ENCODE data around the gene AGMO.

Gene AGMO

GRCh38 chr7:15498465-15498864, 63.4 kb downstream of the AGMO start:
- no peak for DNase-seq (ENCODE audit: low read depth)

DNA sequence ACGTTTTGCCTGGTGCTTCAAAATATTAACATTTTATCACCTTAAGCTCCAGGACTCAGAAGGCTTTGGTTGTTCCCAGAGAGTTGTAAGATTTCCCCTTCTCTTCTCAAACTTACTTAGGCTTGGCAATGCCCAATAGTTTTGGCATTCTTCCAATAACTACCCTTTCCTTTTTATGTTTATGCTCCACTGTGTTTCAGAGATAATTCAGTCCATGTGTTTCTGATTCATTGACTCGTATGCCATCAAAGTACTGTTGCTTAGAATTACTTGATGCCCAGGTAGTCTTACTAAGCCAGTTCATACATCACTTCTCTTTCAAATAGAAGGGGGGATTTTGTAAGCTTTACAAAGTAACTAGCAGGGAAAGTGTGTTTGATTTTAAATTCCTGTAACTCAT, 66.6 kb downstream of the AGMO start:
- no peak for DNase-seq (ENCODE audit: low read depth)

- DNase-seq (ENCODE audit: low read depth) = no peak
Observed at GRCh38 chr7:15494711-15495110, 67.1 kb downstream of the AGMO start.

DNA sequence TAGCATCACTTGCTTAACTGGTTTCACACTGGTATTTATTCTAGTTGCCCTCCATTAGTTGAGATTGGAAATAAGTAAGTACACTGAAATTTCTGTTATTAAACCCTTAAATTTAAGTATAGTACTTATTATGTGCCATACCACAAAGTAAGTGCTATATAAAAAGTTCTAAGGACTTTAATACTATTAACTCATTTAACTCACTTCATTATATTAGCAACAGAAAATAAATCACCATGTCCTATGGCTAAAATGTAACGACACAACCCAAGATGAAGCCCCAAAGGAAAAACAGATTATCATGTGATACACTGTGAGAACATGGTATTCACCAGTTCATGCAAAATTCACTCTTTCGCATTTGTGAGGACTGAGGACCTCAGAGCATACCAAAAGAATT, 70.5 kb downstream of the AGMO start:
- DNase-seq (ENCODE audit: low read depth) = no peak

DNA sequence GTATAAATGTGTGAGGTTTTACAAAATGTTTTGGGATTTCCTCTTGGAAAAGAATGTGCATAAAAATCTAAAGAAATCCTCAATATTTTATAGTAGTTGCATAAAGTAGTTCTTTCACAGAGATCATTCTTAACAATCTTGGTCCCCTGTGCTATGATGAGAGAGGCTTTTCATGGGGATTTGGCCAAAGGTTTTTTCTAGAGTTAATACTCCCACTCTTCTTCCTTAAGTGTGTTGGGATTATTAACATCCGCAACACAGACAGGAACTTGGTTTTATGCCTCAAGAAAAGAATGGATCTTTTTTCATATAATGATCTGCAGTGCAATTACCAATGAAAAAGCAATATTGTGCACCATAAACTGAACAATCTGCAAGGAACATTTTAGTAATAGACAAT, 71.5 kb downstream of the AGMO start:
- DNase-seq (ENCODE audit: low read depth) = no peak

DNA sequence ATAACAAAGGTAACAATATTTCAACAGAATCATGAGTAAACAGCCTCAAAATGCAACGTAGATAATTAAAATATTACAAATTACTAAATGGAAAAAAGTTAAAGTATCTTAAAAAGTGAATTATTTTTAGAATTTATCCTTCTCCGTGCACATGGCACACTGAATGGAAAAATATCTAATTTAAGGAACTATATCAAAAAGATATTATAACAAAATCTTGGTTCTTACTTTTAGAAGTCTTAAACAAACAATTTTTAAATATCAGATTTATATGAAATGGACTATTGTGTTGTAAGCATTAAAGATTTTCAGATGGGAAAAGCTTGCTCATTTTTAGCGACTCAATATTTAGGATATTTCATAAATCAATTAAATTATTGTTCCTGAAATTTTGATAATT, 72.0 kb downstream of the AGMO start:
- DNase-seq (ENCODE audit: low read depth) = no peak

GRCh38 chr7:15489383-15489782, 72.4 kb downstream of the AGMO start:
- no peak for DNase-seq (ENCODE audit: low read depth)

DNA sequence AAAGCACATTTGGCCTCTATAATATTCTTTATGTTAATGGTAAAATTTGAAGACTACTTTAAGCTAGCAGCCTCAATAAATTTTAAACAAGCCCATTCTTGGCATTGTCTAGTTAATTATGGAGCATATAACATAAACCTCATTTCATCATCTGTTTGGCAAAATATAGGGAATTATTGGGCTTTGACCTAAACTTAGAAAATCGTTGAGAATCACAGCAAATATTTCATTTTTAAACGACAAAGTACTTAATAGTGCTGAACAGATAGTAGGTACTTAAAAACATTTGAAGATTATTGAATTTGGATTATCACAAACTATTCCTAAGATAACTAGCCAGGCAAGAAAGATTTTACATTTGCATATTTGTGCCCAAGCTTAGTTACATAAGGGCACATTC, 73.4 kb downstream of the AGMO start:
- no peak for DNase-seq (ENCODE audit: low read depth)

DNA sequence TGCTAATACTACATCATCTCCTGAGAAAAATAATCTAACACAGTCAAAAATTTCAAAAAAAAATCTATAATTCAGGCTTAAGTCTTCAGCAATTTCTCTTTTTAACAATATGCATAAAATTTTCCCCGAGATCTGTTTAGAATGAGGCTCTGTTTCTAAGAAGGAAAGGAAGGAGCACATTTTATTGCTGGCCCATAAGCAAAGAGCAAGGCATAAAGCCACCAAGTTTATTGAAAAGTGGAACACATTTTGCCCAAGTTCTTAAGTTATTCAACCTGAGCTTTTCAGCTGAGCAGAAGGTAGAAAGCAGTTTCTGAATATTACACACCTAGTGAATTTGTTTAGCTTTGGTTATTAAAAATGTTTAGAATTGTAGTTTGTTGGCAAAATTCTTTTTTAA, 73.9 kb downstream of the AGMO start:
- DNase-seq (ENCODE audit: low read depth) = no peak

DNA sequence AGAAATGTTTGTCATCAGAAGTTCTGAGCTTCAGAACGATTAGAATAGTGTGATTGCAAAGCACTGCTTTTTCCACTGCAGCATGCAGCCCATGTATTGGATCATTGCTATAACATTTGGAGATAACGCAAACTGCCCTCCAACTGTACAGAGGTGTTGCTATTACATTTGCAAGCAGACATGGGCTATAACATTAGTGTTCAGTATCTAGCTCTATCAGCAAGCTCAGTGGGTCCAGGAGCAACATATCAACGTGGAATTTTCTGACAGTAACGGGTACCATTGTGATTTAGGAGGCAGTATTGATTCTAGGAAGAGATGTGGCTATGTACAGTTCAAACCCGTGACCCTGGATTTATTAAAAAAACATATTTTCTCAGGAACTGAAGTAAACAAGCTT, 75.8 kb downstream of the AGMO start:
- no peak for DNase-seq (ENCODE audit: low read depth)

DNA sequence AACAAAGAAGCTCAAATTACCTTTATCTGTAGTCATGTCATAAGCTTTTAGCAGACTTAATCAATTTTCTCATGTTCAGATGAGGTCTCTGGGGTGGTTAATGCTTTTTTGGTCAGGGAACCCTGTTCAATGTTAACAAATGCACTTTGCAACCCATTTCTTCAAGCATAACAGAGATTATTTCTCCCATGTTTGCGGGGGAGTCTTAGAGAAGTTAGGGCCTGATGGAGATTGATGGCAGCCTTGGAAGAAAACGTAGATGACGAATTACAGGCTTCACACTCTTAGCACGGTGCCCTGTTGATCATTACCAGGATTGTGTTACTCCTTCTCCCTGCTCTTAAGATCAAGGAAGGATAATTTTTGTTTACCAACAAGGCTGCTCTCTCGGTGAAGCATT, 76.4 kb downstream of the AGMO start:
- no peak for DNase-seq (ENCODE audit: low read depth)

GRCh38 chr7:15481132-15481531, 80.7 kb downstream of the AGMO start:
- no peak for DNase-seq (ENCODE audit: low read depth)

GRCh38 chr7:15478401-15478800, 83.4 kb downstream of the AGMO start:
- no peak for DNase-seq (ENCODE audit: low read depth)

GRCh38 chr7:15476531-15476918, 85.3 kb downstream of the AGMO start:
- DNase-seq (ENCODE audit: low read depth) = no peak

DNA sequence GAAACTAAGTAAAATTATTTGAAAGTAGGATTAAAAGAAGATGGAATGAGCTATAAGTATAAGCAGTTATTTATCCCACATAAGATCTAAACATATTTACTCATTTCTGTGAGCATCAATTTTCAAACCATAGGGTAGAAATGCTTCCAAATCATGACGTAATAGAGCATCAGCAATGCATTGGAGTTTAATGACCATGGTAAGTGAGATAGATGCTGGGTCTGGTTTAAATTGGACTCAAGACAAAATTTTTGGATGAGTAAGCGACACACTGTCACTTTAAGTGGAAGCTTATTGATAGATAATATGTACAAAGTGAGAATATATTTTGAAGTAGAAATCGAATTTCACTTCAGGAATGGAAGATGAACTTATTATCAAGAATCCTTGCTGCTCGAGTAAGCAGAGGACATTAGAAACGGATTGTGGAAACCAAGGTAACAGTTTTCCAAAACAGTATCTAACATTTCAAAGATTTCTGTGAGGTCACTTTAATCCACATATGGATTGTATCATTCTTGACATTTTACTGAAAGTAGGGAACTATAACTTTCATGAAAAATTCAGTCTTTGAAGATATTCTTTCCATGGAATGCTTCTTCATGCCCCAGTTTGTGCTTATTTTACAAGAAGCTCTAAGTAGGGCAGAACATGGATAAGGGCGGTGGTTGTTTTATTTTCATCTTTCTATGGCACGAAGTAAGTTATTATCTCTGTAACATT, 85.8 kb downstream of the AGMO start:
- no peak for DNase-seq (ENCODE audit: low read depth)

DNA sequence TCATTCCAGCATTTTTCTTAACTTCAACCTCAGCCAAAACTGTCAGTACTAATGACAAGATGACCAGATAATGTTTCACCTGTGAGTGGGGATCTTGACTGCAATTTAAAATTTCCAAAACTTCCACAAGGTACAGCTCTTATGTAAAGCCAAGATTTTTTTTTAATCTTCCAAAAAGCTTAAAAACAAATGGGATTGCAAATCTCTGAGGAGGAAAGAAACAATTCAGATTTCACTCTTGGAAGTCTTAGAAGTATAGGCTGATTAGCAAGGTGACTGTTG, 90.2 kb downstream of the AGMO start:
- no peak for DNase-seq (ENCODE audit: low read depth)

- DNase-seq (ENCODE audit: low read depth) = no peak
Observed at GRCh38 chr7:15470825-15471668, 90.8 kb downstream of the AGMO start.

GRCh38 chr7:15464667-15465121, 97.1 kb downstream of the AGMO start:
- DNase-seq (ENCODE audit: low read depth) = no peak

GRCh38 chr7:15463801-15464666, 97.8 kb downstream of the AGMO start:
- DNase-seq (ENCODE audit: low read depth) = peak; percentile 33

DNA sequence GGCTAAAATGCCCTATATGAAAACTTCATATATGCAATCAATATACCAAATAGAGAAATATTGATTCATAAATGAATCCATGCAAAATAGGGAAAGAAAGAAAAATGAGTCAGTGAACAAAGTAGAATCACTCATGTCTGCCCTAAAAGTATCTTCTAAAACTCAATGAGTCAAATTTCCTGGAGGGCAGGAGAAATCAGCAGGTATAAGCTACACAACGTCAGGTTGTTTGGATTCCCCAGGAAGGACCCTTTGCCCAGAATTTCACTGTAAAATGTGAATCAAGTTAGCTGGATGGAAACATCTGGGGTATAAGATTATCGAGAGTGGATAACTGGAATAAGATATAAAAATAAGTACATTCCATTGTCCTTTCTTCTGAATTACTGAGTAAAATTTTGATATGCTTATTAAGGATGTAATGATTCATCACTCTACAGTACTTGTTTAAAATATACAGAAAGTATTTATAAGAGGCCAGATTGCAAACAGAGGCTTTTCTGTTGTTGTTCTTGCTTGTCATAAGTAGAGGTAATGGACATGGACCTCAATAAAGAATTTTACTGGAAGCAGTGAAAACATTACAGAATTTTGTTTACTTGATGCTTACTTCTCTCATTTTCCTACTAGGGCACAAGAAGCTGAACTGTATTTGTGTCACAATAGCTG, 99.0 kb downstream of the AGMO start:
- peak; percentile 35 for DNase-seq (ENCODE audit: low read depth)

DNA sequence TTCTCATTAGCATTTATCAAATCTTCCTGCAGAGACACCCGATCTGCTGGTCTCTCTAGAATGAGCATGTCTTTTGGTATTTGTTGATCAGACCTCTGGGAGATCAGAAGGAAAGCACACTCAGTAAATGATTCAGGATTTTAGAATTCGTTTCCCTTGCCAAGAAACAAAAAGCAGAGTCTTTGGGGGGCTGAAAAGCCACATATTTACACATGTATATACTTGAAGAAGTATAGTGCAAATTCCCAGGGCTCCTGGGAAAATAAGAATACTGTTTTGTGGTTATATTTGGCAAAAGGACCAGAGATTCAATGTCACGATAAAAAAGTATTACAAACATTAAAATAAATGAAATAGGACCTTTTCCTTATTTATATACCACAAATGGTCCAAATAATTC, 100.2 kb downstream of the AGMO start:
- DNase-seq (ENCODE audit: low read depth) = peak; percentile 96

DNA sequence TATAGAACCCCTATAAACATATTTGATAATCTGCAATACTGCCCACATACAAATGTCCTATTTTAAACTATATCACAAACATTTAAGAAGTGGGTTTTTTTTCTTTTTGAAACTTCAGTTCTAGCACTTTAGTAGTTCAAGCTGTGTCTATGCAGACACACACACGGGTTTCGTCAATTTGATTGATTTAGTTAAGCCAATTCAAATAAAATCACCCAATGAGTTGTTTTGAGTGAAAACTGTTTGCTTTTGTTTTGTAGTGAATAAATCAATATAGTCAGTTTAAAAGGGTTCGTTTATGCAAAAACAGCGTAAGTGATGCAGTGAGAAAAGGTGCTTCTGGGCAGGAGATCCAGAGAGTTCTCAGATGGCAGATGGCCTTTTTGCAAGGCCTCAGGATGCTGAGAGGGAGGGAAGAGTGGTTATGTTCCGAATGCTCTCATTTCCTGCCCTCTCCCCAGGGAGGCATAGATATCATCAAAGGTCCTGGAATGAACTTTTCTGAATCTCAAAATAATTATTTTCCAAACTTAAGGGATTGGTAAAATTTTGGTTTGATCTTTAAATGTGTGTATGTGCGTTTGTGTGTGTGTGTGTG, 102.7 kb downstream of the AGMO start:
- no peak for DNase-seq (ENCODE audit: low read depth)

Data from iris pigment epithelial cell (primary cell).